AG09319 (cell line): Measurements from ENCODE around the gene ACOX3.

Experiments used
- DNase-seq: peaks from one replicate; pipeline ENCODE4 v3.0.0-alpha.2; 2010; ENCODE audit warnings: low read depth; ENCODE audit errors: extremely low read depth
- CTCF ChIP-seq: IDR thresholded peaks from 2 replicates; pipeline ENCODE4 v1.5.1; 2011; ENCODE audit warnings: low read depth, mild to moderate bottlenecking, inconsistent platforms, low read length, moderate library complexity

Gene ACOX3

DNA sequence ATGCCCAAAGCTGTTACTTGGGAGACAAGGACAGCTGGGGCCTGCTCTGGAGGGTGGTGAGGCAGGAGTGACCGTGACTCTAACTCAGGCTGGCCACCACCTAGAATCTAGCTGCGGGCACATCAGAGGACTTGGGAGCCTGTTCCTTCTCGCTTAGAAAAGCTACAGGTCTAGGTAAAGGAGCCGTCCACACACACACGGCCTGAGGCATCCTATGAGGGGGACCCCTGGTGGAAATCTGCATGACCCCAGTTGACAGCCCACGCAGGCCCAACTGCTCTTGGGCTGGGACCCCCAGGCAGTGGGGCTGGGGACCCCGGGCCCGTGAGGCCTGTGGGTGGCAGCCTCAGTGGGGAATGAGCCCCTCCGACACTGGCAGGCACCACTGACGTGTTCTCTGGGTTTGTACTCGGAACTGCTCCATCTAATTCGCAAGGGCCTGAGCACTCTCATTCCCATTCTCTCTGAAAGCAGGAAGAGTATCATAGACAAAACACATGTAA lies 75.6 kb downstream of the ACOX3 start:
- no peak for TF ChIP-seq CTCF
- DNase-seq: no peak

- no peak for TF ChIP-seq CTCF
- no peak for DNase-seq
Observed at GRCh38 chr4:8364141-8364540, 76.4 kb downstream of the ACOX3 start.

DNA sequence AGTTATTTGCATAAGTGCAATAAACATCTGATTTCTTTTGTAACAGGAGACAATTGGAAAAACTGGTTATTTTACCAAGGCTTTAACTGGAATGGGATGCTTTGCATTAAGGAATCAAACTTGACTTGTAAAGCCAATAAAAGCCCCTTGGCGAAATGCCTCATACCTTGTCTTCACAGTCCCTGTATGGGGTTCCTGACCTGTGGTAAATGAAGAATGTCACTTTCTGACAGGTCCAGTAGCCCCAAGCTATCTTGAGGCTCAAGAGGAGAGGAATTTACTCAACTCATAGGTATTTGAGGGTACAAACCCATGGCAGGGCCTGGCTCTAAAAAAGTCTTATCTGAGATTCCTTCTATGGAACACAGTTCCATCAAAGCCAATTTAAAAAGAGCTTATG lies 78.0 kb downstream of the ACOX3 start:
- no peak for TF ChIP-seq CTCF
- no peak for DNase-seq

GRCh38 chr4:8359193-8359592 lies 81.3 kb downstream of the ACOX3 start:
- DNase-seq: no peak
- no peak for TF ChIP-seq CTCF

DNA sequence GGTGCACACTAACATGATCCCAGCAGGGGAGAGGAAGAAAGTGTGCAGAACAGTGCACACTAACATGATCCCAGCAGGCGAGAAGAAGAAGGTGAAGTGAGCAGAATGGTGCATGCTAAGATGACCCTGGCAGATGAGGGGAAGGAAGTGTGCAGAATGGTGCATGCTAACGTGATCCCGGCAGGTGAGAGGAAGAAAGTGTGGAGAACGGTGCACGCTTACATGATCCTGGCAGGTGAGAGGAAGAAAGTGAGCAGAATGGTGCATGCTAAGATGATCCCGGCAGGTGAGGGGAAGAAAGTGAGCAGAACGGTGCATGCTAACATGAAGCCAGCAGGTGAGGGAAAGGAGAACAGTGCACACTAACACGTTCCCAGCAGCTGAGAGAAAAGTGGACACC lies 83.7 kb downstream of the ACOX3 start:
- no peak for DNase-seq
- TF ChIP-seq CTCF: no peak

DNA sequence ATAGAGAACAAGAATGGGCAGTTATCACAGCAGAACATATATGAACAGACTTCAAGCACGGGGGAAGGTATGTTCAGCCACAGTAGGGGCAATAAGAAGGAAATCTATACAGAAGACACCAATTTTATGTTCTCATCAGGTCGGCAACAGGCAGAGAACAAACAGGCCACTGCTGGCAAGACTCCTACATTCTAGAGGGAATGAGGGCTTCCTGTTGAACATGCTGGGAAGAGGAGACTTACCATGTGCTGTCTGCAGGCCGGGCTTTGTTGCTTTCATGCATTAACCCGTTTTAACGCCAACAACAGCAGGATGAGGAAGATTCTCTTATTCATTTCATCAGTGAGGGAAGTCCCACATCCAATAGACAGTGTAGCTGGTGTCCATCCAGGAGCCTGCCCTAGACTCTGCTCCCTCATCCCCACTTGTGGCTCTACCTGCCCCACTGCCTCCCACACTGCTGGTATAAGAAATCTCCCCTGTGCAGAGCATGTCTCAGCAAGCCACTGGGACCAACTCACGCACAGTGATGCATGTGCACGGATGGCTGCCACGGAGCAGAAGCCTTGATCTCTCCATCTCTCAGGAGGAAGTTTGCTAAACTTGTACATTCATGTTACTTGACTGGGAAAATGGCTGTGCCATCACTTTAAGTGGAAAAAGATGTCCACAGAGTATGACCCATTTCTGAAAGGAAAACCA lies 84.5 kb downstream of the ACOX3 start:
- DNase-seq: no peak
- no peak for TF ChIP-seq CTCF

DNA sequence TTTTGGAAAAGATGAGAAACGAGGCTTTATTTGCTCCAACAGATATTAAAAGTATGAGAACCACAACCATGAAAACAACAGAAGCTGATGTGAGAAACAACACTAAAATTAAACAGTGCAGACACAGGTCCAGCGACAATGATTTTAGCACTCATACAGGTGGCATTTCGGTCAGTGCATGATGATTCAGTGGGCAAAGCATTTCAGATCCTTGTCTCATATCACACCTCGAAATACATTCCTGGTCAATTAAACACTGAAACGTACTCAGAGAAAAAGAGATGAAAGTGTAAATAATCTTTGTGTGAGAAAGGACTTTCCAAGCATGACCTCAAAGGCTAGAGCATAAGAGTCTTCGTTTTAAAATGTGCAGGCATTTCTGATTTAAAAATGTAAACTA lies 85.2 kb downstream of the ACOX3 start:
- no peak for DNase-seq
- TF ChIP-seq CTCF: no peak
